Glutamatergic neuron (in vitro differentiated cells): ENCODE results near the gene STK11. TPM values are rescaled to one million over a fixed set of nuclear protein-coding genes. Genes with fewer than 3 reads are reported as not detected.

Source experiments
- DNase-seq: peaks from one replicate; pipeline ENCODE4 v3.0.0; 2022
- H3K27ac Mint-ChIP-seq: one replicate; pipeline ENCODE4 v1.8.0; 2020; ENCODE audit warnings: mild to moderate bottlenecking, mixed read lengths, inconsistent platforms; ENCODE audit not compliant: unreplicated experiment
- H3K27me3 Mint-ChIP-seq: one replicate; pipeline ENCODE4 v1.8.0; 2020; ENCODE audit warnings: mild to moderate bottlenecking, moderate library complexity, mixed read lengths, inconsistent platforms; ENCODE audit not compliant: unreplicated experiment
- H3K36me3 Mint-ChIP-seq: one replicate; pipeline ENCODE4 v1.8.0; 2020; ENCODE audit warnings: mild to moderate bottlenecking, mixed read lengths, inconsistent platforms; ENCODE audit not compliant: unreplicated experiment
- H3K4me1 Mint-ChIP-seq: one replicate; pipeline ENCODE4 v1.8.0; 2020; ENCODE audit warnings: mild to moderate bottlenecking, low read depth, mixed read lengths, inconsistent platforms; ENCODE audit not compliant: unreplicated experiment
- H3K4me3 Mint-ChIP-seq: one replicate; pipeline ENCODE4 v1.8.0; 2020; ENCODE audit warnings: mild to moderate bottlenecking, mixed read lengths, inconsistent platforms; ENCODE audit not compliant: unreplicated experiment
- H3K9me3 Mint-ChIP-seq: one replicate; pipeline ENCODE4 v1.8.0; 2020; ENCODE audit warnings: mild to moderate bottlenecking, moderate library complexity, mixed read lengths, inconsistent platforms; ENCODE audit not compliant: unreplicated experiment
- total RNA-seq: library from RNA; stranded (reverse); fragmentation: NEBNext Ultra II Directional; extraction: Animal tissue kit (Norgen Biotek cat#: 25700); gene quantifications from one replicate; pipeline ENCODE4 v1.2.1, GENCODE V29; 2021; ENCODE audit not compliant: unreplicated experiment
- TF ChIP-seq, protein P1 (sequence below): fragments of 200-600 bp; sonication (generic); IDR thresholded peaks from one replicate; pipeline ENCODE4 v1.5.0; 2021; ENCODE audit not compliant: partially characterized antibody, unreplicated experiment

Gene STK11
- total RNA-seq, 1 donor from 2014 or later, result 48.2 TPM

DNA sequence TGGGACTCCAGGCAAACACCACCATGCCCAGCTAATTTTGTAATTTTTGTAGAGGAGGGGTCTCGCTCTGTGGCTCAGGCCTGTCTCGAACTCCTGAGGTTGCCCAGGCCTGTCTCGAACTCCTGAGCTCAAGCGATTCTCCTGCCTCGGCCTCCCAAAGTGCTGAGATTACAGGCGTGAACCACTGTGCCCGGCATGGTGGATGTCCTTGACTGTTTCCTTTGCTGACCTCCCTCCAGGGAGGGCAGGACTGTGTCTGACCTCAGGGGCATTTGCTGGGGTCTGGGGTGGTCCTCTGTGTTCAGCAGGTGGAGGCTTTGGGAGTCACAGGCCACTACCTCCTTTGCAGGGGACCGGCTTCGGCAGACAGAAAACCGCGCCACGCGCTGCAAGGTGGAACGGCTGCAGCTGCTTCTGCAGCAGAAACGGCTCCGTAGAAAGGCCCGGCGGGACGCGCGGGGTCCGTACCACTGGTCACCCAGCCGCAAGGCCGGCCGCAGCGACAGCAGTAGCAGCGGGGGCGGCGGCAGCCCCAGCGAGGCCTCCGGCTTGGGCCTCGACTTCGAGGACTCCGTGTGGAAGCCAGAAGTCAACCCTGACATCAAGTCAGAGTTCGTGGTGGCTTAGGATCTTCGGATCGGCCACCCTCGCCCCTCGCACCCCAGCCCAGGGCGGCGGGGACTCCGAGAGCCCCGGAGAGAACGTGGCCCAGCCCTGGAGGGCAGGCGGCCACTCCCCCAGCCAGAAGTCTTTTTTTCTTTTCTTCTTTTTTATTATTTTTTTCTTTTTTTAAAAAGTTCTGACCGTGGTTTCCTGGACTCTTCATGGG is 51.3 kb downstream of the STK11 start:
- peak overlapping the region; percentile 48 for H3K27ac Mint-ChIP-seq
- peaks cover 19% of the 10 kb centered on the region for H3K4me1 Mint-ChIP-seq
- no peaks in the 10 kb centered on the region for H3K36me3 Mint-ChIP-seq
- no peak for DNase-seq
- H3K9me3 Mint-ChIP-seq, result peaks cover 28% of the 10 kb centered on the region
- peak overlapping the region; percentile 57 for H3K4me3 Mint-ChIP-seq
- peaks cover 20% of the 10 kb centered on the region for H3K27me3 Mint-ChIP-seq
- TF ChIP-seq, protein P1, sequence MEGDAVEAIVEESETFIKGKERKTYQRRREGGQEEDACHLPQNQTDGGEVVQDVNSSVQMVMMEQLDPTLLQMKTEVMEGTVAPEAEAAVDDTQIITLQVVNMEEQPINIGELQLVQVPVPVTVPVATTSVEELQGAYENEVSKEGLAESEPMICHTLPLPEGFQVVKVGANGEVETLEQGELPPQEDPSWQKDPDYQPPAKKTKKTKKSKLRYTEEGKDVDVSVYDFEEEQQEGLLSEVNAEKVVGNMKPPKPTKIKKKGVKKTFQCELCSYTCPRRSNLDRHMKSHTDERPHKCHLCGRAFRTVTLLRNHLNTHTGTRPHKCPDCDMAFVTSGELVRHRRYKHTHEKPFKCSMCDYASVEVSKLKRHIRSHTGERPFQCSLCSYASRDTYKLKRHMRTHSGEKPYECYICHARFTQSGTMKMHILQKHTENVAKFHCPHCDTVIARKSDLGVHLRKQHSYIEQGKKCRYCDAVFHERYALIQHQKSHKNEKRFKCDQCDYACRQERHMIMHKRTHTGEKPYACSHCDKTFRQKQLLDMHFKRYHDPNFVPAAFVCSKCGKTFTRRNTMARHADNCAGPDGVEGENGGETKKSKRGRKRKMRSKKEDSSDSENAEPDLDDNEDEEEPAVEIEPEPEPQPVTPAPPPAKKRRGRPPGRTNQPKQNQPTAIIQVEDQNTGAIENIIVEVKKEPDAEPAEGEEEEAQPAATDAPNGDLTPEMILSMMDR, result no peak

DNA sequence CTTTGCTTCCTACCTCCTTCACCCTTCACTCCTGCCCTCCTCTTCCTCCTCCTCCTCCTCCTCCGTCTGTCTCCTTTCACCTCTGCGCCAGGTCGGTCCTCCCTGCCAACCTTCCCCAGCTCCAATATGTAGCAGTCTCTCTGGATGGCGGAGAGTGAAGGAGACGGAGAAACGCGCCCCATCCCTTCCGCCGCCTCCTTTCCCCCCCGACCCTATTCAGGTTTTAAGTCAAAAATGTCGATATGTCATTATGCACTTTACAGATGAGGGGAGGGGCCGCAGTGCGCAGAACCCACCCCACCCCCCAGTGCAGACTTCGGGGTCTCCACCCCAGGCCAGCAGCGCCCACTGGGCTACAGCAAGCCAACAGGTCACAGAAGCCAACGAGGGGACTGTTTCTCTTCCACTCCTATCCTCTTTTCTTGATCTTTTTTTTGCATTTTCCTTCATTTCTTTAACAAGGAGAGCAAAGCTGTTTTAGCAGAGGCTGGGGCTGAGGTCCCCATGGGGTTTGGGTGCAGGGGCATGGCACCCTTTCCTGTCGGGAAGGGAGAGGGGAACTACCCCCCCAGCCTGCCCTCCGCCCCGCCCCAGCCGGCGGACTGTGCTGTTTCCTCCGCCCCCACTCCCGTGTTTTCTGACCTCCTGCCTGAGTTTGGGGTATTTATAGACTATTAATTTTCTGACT is 52.0 kb downstream of the STK11 start:
- H3K27me3 Mint-ChIP-seq, result peaks cover 20% of the 10 kb centered on the region
- peak overlapping the region; percentile 48 for H3K27ac Mint-ChIP-seq
- H3K4me3 Mint-ChIP-seq, result peak overlapping the region; percentile 57
- peaks cover 20% of the 10 kb centered on the region for H3K4me1 Mint-ChIP-seq
- DNase-seq, result no peak
- peaks cover 30% of the 10 kb centered on the region for H3K9me3 Mint-ChIP-seq
- TF ChIP-seq, protein P1, result no peak
- H3K36me3 Mint-ChIP-seq, result no peaks in the 10 kb centered on the region

DNA sequence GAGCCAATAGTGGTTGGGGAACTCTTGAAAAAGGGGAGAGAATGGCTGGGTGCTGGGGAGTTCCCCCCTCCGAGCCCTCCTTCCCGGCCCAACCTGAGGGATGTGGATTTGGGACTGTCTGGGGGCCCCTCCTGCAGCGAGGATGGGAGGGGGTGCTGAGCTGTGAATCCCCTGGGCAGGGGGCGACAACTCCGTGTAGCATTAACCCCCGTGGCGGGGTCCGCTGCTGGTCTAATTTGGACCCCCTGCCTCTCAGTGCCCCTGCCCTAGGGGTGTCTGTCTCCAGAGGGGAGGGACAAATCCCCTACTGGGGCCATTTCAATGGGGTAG is 52.5 kb downstream of the STK11 start:
- peaks cover 20% of the 10 kb centered on the region for H3K27me3 Mint-ChIP-seq
- H3K36me3 Mint-ChIP-seq, result no peaks in the 10 kb centered on the region
- no peak overlapping the region for H3K27ac Mint-ChIP-seq
- DNase-seq, result no peak
- no peak overlapping the region for H3K4me3 Mint-ChIP-seq
- peaks cover 30% of the 10 kb centered on the region for H3K9me3 Mint-ChIP-seq
- TF ChIP-seq, protein P1, result no peak
- H3K4me1 Mint-ChIP-seq, result peaks cover 21% of the 10 kb centered on the region

DNA sequence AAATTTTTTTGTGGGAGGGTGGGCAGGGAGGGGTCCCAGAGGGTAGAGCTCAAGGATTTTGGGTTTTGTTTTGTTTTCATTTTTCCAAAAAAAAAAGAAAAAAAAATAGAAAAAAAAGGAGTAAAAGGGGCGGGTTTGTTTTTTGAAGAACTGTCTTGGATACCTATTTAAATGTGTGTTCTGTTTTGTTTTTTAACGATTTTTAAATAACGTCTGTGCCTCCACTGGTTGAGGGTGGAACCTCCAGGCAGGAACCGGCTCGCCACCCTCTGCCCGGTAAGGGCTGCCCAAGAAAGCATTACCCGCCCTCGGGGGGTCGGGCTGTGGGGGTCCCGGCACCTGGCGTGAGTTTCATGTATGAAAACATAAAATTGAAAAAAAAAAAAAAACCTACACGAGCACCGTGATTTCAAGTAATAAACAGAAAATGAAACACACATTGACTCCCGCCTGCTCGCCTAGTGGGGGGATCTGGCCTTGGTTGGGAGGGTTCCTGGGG is 53.2 kb downstream of the STK11 start:
- peaks cover 24% of the 10 kb centered on the region for H3K4me1 Mint-ChIP-seq
- H3K4me3 Mint-ChIP-seq, result no peak overlapping the region
- H3K9me3 Mint-ChIP-seq, result peaks cover 27% of the 10 kb centered on the region
- H3K27ac Mint-ChIP-seq, result peak overlapping the region; percentile 64
- DNase-seq, result no peak
- TF ChIP-seq, protein P1, result no peak
- H3K36me3 Mint-ChIP-seq, result no peaks in the 10 kb centered on the region
- peaks cover 20% of the 10 kb centered on the region for H3K27me3 Mint-ChIP-seq
